Right lobe of liver (tissue), 4 donors: Measurements from ENCODE around the gene TRPM3.

Source experiments
- POLR2A ChIP-seq: fragments of 450-650 bp; IDR thresholded peaks from one replicate; pipeline ENCODE4 v1.6.1; 2017; ENCODE audit warnings: antibody characterized with exemption, mild to moderate bottlenecking
- TF ChIP-seq, protein P1 (sequence below), 4 donors: fragments of 200-600 bp in 3 of 4; fragments of 450-650 bp in 1 of 4; IDR thresholded peaks; one replicate each; pipeline versions ENCODE4 v1.5.1 to v1.8.0; 2016 to 2022; ENCODE audit warnings: antibody characterized with exemption in 4 of 4, mild to moderate bottlenecking in 2 of 4
- donor health status: DM: no; HTN: no; CAD: no.
- donor health status: DM: no; HTN: no; CAD: no.
- donor health status: DM: no; HTN: yes; CAD: no.

- TF ChIP-seq, protein P1, sequence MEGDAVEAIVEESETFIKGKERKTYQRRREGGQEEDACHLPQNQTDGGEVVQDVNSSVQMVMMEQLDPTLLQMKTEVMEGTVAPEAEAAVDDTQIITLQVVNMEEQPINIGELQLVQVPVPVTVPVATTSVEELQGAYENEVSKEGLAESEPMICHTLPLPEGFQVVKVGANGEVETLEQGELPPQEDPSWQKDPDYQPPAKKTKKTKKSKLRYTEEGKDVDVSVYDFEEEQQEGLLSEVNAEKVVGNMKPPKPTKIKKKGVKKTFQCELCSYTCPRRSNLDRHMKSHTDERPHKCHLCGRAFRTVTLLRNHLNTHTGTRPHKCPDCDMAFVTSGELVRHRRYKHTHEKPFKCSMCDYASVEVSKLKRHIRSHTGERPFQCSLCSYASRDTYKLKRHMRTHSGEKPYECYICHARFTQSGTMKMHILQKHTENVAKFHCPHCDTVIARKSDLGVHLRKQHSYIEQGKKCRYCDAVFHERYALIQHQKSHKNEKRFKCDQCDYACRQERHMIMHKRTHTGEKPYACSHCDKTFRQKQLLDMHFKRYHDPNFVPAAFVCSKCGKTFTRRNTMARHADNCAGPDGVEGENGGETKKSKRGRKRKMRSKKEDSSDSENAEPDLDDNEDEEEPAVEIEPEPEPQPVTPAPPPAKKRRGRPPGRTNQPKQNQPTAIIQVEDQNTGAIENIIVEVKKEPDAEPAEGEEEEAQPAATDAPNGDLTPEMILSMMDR (IDR thresholded peaks at IDR 0.05), result no peak
- TF ChIP-seq POLR2A, result no peak
These were observed 265.0 kb downstream of the TRPM3 start for GRCh38 chr9:70856411-70856810.
